Osteoblast (primary cell): ENCODE data around the gene PRMT1. TPM values are rescaled to one million over a fixed set of nuclear protein-coding genes. Genes with fewer than 3 reads are reported as not detected.

Experiments used
- DNase-seq: peaks from one replicate; pipeline ENCODE4 v3.0.0; 2011; ENCODE audit warnings: low spot score, mixed read lengths; ENCODE audit not compliant: insufficient read length; ENCODE audit errors: missing footprints
- H2AFZ ChIP-seq: 2 replicates; pipeline ENCODE4 v1.6.0; 2011; ENCODE audit warnings: mild to moderate bottlenecking, low read length
- H3K27ac ChIP-seq: 2 replicates; pipeline ENCODE4 v1.5.1; 2011; ENCODE audit warnings: mild to moderate bottlenecking, low read depth, low read length, moderate library complexity
- H3K27me3 ChIP-seq: 2 replicates; pipeline ENCODE4 v1.6.0; 2012; ENCODE audit warnings: mild to moderate bottlenecking, control low read depth, inconsistent platforms, low read length, moderate library complexity; ENCODE audit not compliant: insufficient read depth
- H3K36me3 ChIP-seq: 2 replicates; pipeline ENCODE4 v1.5.1; 2011; ENCODE audit warnings: mild to moderate bottlenecking, low read length, control low read depth, moderate library complexity; ENCODE audit not compliant: insufficient read depth
- H3K4me1 ChIP-seq: 2 replicates; pipeline ENCODE4 v1.5.1; 2011; ENCODE audit warnings: mild to moderate bottlenecking, low read length, control low read depth, moderate library complexity; ENCODE audit not compliant: insufficient read depth
- H3K4me2 ChIP-seq: 2 replicates; pipeline ENCODE4 v1.6.0; 2011; ENCODE audit warnings: mild to moderate bottlenecking, low read length; ENCODE audit not compliant: insufficient read depth
- H3K4me3 ChIP-seq: fragments of 200-600 bp; sonication (generic); 3 replicates; pipeline ENCODE4 v1.5.1; 2012; ENCODE audit warnings: mild to moderate bottlenecking, low read length, inconsistent platforms; ENCODE audit not compliant: insufficient read depth
- H3K79me2 ChIP-seq: 2 replicates; pipeline ENCODE4 v1.6.0; 2012; ENCODE audit warnings: mild to moderate bottlenecking, low read length, control low read depth, inconsistent platforms; ENCODE audit not compliant: insufficient read depth
- H3K9me3 ChIP-seq: 2 replicates; pipeline ENCODE4 v1.5.1; 2011; ENCODE audit warnings: low read depth, low read length, control low read depth
- H4K20me1 ChIP-seq: 2 replicates; pipeline ENCODE4 v1.6.0; 2012; ENCODE audit warnings: mild to moderate bottlenecking, low read length, control low read depth; ENCODE audit not compliant: insufficient read depth
- total RNA-seq: library from RNA; depleted of rRNA; stranded (reverse); fragments of >200 nt; gene quantifications from 2 replicates; pipeline ENCODE4 v1.2.3, GENCODE V29; 2012
- TF ChIP-seq, protein P1 (sequence below): IDR thresholded peaks from 2 replicates; pipeline ENCODE4 v1.5.1; 2011; ENCODE audit warnings: mild to moderate bottlenecking, low read depth, low read length, moderate library complexity; ENCODE audit errors: extremely low read depth

PRMT1 gene
- total RNA-seq, 1 donor: 208 TPM

DNA sequence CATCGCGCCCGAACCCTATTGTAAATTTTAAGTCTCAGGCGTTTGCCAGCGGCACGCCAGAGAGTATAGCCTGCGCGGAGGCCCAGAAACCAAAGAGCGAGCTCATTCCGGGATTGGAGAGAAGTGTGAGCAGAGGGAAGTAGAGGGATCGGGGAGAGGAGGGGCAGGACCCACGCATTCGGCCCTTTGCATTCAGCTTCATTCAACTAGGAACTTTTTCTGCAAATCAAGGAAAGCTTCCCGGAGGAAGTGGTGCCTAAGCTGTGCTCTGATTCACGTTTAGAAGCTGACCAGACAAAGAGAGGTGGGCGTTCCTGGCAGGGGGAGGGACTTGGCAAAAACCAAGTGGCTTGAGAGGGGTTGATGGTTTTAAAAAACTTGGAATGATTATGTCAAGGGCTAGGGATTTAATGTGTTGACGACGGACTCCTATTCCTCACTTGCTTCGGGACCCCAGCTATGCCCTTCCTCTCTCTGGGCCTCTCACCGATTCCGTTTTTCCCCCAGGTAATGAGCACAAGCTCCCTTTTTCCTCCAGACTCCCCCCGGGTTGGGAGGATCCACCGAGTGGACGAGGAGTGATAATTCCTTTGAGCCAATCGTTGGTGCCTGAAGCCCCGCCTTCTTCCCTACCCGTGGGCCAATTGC is 811 bp upstream of the PRMT1 start:
- DNase-seq: peak; percentile 100
- H4K20me1 ChIP-seq: peaks cover 26% of the 10 kb centered on the region
- peaks cover 40% of the 10 kb centered on the region for H3K79me2 ChIP-seq
- H3K36me3 ChIP-seq: no peaks in the 10 kb centered on the region
- peak overlapping the region; percentile 100 for H3K27ac ChIP-seq
- peaks cover 21% of the 10 kb centered on the region for H3K4me1 ChIP-seq
- peak overlapping the region; percentile 100 for H3K4me2 ChIP-seq
- H3K27me3 ChIP-seq: no peaks in the 10 kb centered on the region
- H2AFZ ChIP-seq: peak overlapping the region; percentile 100
- H3K4me3 ChIP-seq: peak overlapping the region; percentile 75
- TF ChIP-seq, protein P1, sequence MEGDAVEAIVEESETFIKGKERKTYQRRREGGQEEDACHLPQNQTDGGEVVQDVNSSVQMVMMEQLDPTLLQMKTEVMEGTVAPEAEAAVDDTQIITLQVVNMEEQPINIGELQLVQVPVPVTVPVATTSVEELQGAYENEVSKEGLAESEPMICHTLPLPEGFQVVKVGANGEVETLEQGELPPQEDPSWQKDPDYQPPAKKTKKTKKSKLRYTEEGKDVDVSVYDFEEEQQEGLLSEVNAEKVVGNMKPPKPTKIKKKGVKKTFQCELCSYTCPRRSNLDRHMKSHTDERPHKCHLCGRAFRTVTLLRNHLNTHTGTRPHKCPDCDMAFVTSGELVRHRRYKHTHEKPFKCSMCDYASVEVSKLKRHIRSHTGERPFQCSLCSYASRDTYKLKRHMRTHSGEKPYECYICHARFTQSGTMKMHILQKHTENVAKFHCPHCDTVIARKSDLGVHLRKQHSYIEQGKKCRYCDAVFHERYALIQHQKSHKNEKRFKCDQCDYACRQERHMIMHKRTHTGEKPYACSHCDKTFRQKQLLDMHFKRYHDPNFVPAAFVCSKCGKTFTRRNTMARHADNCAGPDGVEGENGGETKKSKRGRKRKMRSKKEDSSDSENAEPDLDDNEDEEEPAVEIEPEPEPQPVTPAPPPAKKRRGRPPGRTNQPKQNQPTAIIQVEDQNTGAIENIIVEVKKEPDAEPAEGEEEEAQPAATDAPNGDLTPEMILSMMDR: no peak
- no peaks in the 10 kb centered on the region for H3K9me3 ChIP-seq

DNA sequence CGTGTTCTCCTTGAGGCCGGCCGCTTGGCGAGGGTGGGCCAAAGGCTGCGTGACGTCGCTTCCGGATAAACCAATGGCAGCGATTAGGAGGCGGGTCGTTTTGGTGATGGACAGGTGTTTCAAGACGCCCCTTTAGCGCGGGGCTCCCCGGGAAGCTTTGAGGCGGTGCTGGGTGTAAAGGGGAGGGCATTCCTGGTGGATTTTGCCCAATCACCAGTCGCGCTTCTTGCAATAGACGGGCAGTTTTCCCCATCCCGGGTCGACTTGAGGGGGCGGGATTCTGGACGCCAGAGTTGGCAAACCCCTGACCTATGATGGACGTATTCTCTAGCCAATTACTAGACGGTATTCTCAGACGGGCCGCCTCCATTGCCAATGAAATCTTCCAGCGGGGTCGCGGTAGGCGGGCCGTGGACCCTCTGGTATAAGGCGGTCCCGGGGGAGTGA is 264 bp upstream of the PRMT1 start:
- H3K27me3 ChIP-seq: no peaks in the 10 kb centered on the region
- peak overlapping the region; percentile 83 for H2AFZ ChIP-seq
- peaks cover 29% of the 10 kb centered on the region for H4K20me1 ChIP-seq
- peaks cover 42% of the 10 kb centered on the region for H3K79me2 ChIP-seq
- peak; percentile 100 for DNase-seq
- peak overlapping the region; percentile 100 for H3K4me2 ChIP-seq
- TF ChIP-seq, protein P1: no peak
- H3K27ac ChIP-seq: peak overlapping the region; percentile 100
- H3K4me3 ChIP-seq: peak overlapping the region; percentile 99
- H3K36me3 ChIP-seq: peaks cover 3% of the 10 kb centered on the region
- no peaks in the 10 kb centered on the region for H3K9me3 ChIP-seq
- peaks cover 21% of the 10 kb centered on the region for H3K4me1 ChIP-seq

DNA sequence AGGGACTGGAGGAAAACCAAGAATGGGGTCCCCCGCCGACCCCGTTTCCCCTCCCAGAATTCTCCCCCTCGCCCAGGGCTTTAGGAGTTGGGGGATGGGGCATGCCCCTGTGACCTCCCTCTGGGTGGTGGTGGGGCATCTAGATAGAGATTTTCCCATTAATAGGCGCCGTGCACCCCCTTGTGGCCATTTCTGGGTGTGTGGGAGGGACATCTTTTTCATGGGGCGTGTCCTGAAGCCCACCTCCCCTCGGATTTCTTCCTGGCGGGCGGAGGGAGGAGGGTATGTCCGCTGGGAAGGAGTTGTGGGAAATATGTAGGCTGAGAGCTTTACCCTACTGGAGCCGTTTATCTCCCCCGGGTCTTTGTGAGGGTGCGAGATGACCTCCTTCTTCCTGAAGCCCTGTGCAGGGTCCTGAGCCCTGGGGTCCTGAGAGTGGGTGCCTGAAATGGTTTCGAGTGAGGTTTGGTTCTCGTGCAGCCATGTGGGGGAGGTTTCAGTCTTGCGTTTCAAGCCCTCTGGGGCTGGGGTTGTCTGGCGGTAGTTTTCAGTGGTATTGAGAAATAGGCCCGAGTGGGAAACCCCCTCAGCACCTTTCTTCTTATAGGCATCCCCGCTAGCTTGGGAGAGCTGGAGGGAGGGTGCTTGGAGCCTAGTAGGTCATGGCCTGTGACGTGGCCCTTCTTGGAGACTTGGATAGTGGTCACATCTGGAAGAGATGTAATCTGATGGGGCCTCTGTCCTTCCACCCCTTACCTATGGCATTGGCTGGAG is 1.0 kb downstream of the PRMT1 start:
- Histone ChIP-seq H3K36me3 (peaks cover 14% of the 10 kb centered on the region), H3K4me2 (peak overlapping the region; percentile 92), H4K20me1 (peaks cover 37% of the 10 kb centered on the region), H3K27me3 (no peaks in the 10 kb centered on the region), H3K9me3 (no peaks in the 10 kb centered on the region), H2AFZ (no peak overlapping the region), H3K4me3 (peak overlapping the region; percentile 99), H3K79me2 (peaks cover 45% of the 10 kb centered on the region), H3K27ac (peak overlapping the region; percentile 64), H3K4me1 (peaks cover 25% of the 10 kb centered on the region)
- peak; percentile 92 for DNase-seq
- TF ChIP-seq, protein P1: peak; percentile 76
